GM18909 (cell line): ENCODE results near the gene RFPL2.
"Not testable (repeated sequence)": the region's sequence is repeated elsewhere in the genome, so short reads cannot be mapped to it uniquely, and the experiment has no call there.

Experiments
- ATAC-seq: cut with Tn5 transposase; IDR thresholded peaks from one replicate; pipeline ENCODE4 v1.9.1; 2021; ENCODE audit warnings: mild to moderate bottlenecking; ENCODE audit not compliant: unreplicated experiment, poor library complexity

Gene RFPL2

DNA sequence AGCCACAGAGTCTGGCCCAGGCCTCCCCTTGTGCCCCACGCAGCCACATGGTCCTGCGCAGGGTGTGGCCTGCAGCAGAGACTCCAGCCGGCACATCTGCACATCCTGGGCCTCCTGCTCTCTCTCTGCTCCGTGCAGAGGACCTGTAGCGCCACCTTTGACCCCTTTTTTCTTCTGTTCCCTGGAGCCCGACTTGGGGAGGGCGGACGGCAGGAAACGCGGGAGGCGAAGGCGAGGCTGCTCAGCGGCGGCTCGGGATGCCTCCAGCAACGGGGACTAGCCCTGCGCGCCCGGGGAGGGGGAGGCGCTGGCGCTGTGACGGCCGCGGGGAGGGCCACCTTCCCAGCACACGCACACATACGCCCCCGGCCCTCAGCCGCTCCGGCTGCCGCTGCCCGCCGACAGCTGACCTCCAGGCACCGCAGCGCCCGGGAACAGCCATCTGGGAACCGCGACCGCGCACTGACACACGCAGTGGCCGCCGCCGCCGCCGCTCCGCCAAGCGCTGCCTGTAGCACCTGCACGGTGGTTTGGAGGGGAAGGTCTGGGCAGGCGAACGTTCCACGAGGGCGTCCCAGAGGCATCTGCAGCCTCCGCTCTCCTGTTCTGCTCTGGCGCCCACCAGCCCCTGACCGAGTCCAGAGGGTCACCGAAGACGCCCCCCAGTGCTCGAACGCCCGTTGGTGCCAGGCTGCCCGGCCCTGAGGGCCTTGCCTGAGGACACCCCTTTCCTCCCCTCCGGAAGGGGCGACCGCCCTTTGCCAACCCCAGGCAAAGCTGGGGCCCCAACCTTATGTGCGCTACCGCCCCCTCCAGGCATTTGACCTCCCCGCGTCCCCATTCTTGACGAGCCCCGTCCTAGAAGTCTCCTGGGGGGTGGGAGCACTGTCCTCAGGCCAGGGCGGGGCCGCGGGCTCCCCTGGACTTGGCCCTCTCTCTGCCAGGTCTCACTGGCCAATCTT, 28.9 kb downstream of the RFPL2 start:
- ATAC-seq: no peak

DNA sequence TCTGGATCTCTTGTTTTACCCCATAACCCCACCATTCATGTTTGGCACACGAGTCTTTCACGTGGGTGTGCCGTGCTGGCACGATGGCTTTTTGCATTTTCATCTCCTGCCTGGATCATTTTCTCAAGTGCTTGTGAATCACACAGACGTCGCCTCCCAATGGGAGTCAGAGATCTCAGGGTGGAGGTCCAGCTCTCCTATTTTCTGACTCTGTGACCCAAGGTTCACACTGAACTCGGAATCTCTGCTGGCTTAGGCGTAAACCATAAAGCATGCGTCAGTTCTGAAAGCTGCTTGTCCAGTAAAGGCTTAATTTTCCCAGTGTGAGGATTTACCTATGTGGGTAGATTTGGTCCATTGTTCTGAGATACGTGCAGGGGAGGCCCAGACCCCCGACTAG, 29.8 kb downstream of the RFPL2 start:
- ATAC-seq: no peak

DNA sequence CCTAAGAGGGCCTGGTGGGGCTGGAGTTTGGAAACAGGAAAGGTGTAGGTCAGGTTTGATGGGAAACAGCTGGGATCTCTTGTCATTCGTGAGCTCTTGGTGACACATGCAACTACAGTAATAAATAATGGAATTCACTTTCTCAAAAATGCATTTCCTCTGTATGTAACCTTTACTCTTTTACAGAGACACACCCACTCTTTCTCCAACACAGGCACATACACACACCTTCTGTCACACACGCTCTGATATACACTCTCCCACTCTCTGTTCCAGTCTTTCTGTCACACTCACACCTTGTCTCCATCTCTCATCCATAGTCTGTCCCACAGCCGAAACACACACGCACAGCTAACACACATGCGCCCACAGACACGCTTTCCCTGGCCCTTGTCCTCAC, 39.2 kb downstream of the RFPL2 start:
- no peak for ATAC-seq

- no peak for ATAC-seq
These were observed 40.6 kb downstream of the RFPL2 start for GRCh38 chr22:32164075-32164860.

GRCh38 chr22:32160411-32160810, 44.5 kb downstream of the RFPL2 start:
- ATAC-seq: not testable (repeated sequence)

GRCh38 chr22:32158712-32159533, 46.0 kb downstream of the RFPL2 start, which contains the start of gene C22orf42:
Gene C22orf42, minus strand, starts transcription at chr22:32159303. Its CDS starts 88 bp downstream, at chr22:32159215.
- ATAC-seq: no peak

DNA sequence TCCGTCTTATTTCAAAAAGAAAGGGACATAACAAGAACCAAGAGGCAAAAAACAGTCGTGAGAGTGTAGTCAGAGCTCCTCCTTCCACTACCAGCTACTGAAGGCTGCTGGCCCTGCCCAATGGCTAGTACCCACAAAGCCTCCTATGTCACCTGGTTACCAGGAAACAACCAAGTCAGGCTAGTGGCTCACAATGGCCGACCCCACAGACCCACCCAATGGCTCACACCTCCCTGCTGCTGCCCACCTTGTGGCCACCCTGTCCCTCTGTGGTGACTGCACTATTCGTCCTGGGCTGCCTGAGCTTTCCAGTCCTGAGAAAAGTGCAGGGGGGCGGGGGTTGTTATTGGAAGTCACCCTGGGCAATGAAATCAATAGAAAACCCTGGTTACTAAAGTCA, 47.2 kb downstream of the RFPL2 start:
- not testable (repeated sequence) for ATAC-seq

GRCh38 chr22:32154727-32155126, 50.1 kb downstream of the RFPL2 start:
- ATAC-seq: not testable (repeated sequence)

- ATAC-seq: not testable (repeated sequence)
These were observed 53.2 kb downstream of the RFPL2 start for GRCh38 chr22:32151641-32152040.

- ATAC-seq: not testable (repeated sequence)
These were observed 54.2 kb downstream of the RFPL2 start for GRCh38 chr22:32150647-32151046.

DNA sequence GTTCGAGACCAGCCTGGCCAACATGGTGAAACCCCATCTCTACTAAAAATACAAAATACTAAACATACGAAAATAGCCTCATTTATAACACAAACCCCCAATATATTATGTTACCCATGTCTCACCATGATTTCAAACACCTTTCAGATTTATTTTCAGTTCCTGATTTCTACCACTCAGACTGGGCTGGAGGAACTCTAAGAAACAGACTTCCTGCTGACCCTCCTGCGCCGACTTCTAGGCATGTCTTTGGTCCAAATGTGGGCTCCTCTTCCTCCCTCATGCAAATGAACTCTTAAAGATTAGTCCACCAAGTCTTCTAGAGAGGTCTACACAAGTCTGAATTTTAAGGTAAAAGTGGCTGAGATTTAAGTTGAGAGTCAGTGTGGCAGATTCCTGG, 56.5 kb downstream of the RFPL2 start:
- ATAC-seq: not testable (repeated sequence)

DNA sequence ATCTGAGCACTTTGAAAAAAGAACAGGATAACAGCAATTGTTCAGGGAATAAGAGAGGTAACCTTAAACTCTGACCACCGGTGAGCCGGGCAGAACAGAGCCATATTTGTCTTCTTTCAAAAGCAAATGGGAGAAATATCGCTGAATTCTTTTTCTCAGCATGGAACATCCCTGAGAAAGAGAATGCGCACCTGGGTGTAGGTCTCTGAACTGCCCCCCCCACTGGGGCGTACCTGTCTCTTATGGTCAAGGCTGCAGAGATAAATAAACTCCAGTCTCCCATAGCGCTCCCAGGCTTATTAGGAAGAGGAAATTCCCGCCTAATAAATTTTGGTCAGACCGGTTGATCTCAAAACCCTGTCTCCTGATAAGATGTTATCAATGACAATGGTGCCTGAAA, 57.7 kb downstream of the RFPL2 start:
- not testable (repeated sequence) for ATAC-seq

DNA sequence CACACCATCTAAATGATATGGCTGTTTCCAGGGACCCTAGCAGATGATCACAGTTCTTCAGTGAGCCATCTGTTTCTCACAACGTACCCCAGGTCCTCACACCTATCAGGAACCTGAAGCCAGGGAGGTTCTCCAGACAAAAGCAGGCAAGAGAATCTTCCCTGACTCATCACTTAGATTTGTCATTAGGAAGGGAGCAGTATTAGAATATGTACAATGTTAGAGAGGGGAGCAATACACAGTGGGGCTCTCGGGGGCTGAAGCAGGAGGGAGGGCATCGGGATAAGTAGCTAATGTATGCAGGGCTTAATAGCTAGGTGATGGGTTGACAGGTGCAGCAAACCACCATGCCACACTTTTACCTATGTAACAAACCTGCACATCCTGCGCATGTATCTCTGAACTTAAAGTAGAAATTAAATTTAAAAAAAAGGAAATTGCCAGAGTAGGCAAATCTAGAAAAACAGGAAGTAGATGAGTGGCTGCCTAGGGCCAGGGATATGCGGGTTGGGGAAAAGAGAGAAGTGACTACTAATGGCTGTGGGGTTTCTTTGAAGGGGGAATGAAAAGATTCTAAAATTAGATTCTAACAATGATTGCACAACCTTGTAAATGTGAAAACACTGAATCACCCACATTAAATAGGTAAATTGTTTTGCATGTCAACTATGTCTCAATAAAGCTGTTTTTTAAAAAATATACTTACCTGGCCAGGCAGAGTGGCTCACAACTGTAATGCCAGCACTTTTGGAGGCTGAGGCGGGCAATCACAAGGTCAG, 60.2 kb downstream of the RFPL2 start:
- no peak for ATAC-seq

DNA sequence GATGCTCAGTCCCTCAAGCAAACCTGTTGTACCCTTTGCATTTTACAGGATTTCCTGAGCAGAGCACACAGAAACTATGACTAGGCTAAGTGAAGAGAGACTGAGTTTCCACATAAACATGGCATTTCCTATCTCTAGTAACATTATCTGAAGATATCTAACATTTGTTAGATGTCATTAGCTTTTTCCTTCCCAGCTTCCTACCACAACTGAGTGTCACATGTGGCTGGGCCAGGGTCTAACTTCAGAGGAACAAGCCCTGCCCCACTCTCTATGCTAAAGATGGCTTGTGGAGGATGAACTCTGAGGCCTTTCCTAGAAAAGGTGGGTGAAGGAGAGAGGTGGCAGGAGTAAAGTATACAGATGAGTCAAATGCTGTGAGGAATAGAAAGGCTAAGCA, 62.3 kb downstream of the RFPL2 start:
- no peak for ATAC-seq

DNA sequence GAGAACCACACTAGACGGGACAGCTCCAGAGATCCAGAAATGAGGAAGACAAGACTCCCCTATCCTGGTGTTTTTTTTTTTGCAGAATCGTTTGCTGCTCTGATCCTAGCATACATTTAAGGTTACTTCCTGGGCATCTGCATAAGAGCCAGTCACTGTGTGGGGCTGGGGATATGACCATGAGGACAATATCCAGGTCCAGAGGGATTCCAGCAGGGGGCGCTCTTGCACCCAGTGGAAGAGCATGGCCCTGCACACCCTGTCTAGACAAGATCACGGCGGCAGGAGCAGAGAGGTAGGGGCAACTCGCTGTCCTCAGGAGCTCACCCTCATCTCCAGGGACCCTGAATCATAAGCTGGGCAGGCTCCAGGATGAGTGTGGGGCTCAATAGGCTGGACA, 64.2 kb downstream of the RFPL2 start:
- ATAC-seq: not testable (repeated sequence)
